Fibroblast of lung (primary cell): ENCODE measurements around the gene KCNJ2. TPM values are rescaled to one million over a fixed set of nuclear protein-coding genes. Genes with fewer than 3 reads are reported as not detected.

Source experiments
- DNase-seq, 2 donors: peaks; one replicate each; pipeline versions ENCODE4 v3.0.0 to v3.0.0-alpha.2; 2010; ENCODE audit warnings: low read depth in 2 of 2
- H2AFZ ChIP-seq: 2 replicates; pipeline ENCODE4 v1.5.1; 2012; ENCODE audit warnings: low read length, control low read depth, inconsistent platforms
- H3K27ac ChIP-seq: 2 replicates; pipeline ENCODE4 v1.5.1; 2011; ENCODE audit warnings: low read length, control low read depth; ENCODE audit not compliant: insufficient read depth
- H3K27me3 ChIP-seq: 2 replicates; pipeline ENCODE4 v1.5.1; 2011; ENCODE audit warnings: mild to moderate bottlenecking, low read length; ENCODE audit not compliant: control insufficient read depth, insufficient read depth
- H3K36me3 ChIP-seq: 2 replicates; pipeline ENCODE4 v1.5.1; 2011; ENCODE audit warnings: low read length; ENCODE audit not compliant: control insufficient read depth, insufficient read depth
- H3K4me1 ChIP-seq: 2 replicates; pipeline ENCODE4 v1.5.1; 2011; ENCODE audit warnings: low read length; ENCODE audit not compliant: control insufficient read depth, insufficient read depth; ENCODE audit errors: extremely low read depth
- H3K4me2 ChIP-seq: 2 replicates; pipeline ENCODE4 v1.5.1; 2011; ENCODE audit warnings: low read length, control low read depth; ENCODE audit not compliant: insufficient read depth; ENCODE audit errors: extremely low read depth
- H3K4me3 ChIP-seq, 4 experiments: fragments of 200-600 bp in 1 of 4; sonication (generic) in 1 of 4; replicated peaks in 1 of 4; 2 replicates each; pipeline ENCODE4 v1.5.1; 2011 to 2016; ENCODE audit warnings: low read length in 4 of 4, low read depth in 3 of 4, mild to moderate bottlenecking in 3 of 4, control low read depth in 2 of 4, inconsistent platforms in 1 of 4, mixed read lengths in 1 of 4; ENCODE audit not compliant: insufficient read depth in 1 of 4; ENCODE audit errors: control extremely low read depth in 1 of 4
- H3K79me2 ChIP-seq: 2 replicates; pipeline ENCODE4 v1.5.1; 2012; ENCODE audit warnings: mild to moderate bottlenecking, low read length, inconsistent platforms; ENCODE audit not compliant: control insufficient read depth, insufficient read depth
- H3K9ac ChIP-seq: 2 replicates; pipeline ENCODE4 v1.5.1; 2011; ENCODE audit warnings: mild to moderate bottlenecking, low read length, control low read depth; ENCODE audit not compliant: insufficient read depth
- H3K9me3 ChIP-seq: 2 replicates; pipeline ENCODE4 v1.5.1; 2012; ENCODE audit warnings: low read depth, low read length; ENCODE audit not compliant: control insufficient read depth, insufficient read depth
- H4K20me1 ChIP-seq: 2 replicates; pipeline ENCODE4 v1.5.1; 2011; ENCODE audit warnings: low read length; ENCODE audit not compliant: control insufficient read depth, insufficient read depth; ENCODE audit errors: extremely low read depth
- EZH2 ChIP-seq: IDR thresholded peaks from 2 replicates; pipeline ENCODE4 v1.5.1; 2012; ENCODE audit warnings: low read length, control low read depth, mild to moderate bottlenecking; ENCODE audit errors: missing control alignments
- polyA plus RNA-seq, 2 donors: library from polyadenylated mRNA; depleted of rRNA in 1 of 2; stranded (reverse) in 1 of 2; unstranded in 1 of 2; fragments of >200 nt; gene quantifications; 2 replicates each; pipeline ENCODE4 v1.2.1, GENCODE V29; 2011 to 2012; ENCODE audit warnings: missing spikeins in 1 of 2
- total RNA-seq: library from RNA; depleted of rRNA; stranded (reverse); fragments of >200 nt; gene quantifications from 2 replicates; pipeline ENCODE4 v1.2.1, GENCODE V29; 2014
- TF ChIP-seq, protein P1 (sequence below), 2 donors: IDR thresholded peaks in 1 of 2; conservative IDR thresholded peaks in 1 of 2; 1 replicate in 1 of 2; 2 replicates in 1 of 2; pipeline ENCODE4 v1.5.1; 2011 to 2012; ENCODE audit warnings: low read length in 2 of 2, control low read depth in 1 of 2, inconsistent platforms in 1 of 2, low read depth in 1 of 2, mild to moderate bottlenecking in 1 of 2

KCNJ2 gene
- total and polyA plus RNA-seq, 2 donors (not counting 1 experiment from before 2014, with no cell fraction given) = 6.6 to 48.1 TPM

DNA sequence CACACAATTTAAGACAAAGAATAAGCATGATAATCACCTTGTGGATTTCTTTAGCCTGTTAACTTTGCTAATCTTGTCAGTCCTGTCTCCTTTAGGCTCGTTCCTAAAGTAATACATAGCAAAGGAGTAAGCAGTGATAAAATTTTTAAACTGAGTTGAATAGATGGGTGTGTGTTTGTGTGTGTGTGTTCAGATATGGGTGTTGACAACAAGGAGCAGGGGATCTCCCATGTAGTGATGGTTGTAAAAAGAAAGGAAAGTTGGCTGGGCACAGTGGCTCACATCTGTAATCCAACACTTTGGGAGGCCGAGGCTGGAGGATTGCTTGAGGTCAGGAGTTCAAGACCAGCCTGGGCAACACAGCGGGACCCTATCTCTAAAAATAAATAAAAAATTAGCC lies 44.6 kb upstream of the KCNJ2 start:
- Histone ChIP-seq H3K36me3 (no peaks in the 10 kb centered on the region), H3K4me1 (no peaks in the 10 kb centered on the region), H3K9me3 (no peaks in the 10 kb centered on the region), H3K4me2 (no peak overlapping the region), H3K27me3 (no peaks in the 10 kb centered on the region), H3K79me2 (no peaks in the 10 kb centered on the region), H4K20me1 (no peaks in the 10 kb centered on the region), H3K4me3 (no peak overlapping the region), H2AFZ (no peak overlapping the region), H3K27ac (no peak overlapping the region), H3K9ac (no peak overlapping the region)
- no peak for DNase-seq
- TF ChIP-seq EZH2 = no peak
- TF ChIP-seq, protein P1, sequence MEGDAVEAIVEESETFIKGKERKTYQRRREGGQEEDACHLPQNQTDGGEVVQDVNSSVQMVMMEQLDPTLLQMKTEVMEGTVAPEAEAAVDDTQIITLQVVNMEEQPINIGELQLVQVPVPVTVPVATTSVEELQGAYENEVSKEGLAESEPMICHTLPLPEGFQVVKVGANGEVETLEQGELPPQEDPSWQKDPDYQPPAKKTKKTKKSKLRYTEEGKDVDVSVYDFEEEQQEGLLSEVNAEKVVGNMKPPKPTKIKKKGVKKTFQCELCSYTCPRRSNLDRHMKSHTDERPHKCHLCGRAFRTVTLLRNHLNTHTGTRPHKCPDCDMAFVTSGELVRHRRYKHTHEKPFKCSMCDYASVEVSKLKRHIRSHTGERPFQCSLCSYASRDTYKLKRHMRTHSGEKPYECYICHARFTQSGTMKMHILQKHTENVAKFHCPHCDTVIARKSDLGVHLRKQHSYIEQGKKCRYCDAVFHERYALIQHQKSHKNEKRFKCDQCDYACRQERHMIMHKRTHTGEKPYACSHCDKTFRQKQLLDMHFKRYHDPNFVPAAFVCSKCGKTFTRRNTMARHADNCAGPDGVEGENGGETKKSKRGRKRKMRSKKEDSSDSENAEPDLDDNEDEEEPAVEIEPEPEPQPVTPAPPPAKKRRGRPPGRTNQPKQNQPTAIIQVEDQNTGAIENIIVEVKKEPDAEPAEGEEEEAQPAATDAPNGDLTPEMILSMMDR (conservative IDR thresholded peaks at IDR 0.05 in 1 of 2, IDR thresholded peaks at IDR 0.05 in 1 of 2; ENCODE audit: low read depth in 1 of 2, low read length in 2 of 2) = no peak

DNA sequence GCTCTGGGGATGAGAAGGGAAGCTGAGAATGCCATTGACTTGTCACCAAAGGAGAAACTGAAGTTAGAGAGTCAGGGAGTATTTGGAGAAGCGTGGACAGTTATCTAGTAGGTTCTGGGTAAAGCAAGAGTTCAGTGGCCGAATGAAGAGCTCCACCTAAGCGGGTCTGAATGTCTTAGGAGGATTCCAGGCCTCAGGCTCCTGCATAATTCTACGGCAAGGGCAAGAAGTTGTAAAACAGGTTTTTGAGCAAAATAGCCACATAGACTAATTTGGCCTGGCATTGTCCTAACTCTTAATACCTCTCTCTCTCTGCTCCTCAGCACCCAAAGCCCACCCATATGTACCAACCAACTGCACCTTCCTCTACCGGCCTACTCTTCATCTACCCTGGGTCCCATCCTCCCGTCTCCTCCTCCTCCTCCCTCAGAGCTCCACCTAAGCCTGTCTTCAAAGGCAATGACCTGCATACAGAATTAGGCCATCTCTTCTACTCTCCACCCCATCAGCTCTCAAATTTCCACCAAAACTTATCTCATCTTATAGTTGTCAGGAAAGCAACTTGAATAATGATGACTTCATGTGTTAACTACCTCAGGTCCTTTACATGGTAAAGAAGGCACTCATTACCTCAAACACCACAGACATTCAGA lies 42.0 kb upstream of the KCNJ2 start:
- Histone ChIP-seq H4K20me1 (no peaks in the 10 kb centered on the region), H3K36me3 (no peaks in the 10 kb centered on the region), H3K27me3 (no peaks in the 10 kb centered on the region), H3K27ac (no peak overlapping the region), H3K9me3 (no peaks in the 10 kb centered on the region), H3K4me2 (no peak overlapping the region), H3K79me2 (no peaks in the 10 kb centered on the region), H3K4me3 (no peak overlapping the region), H3K9ac (no peak overlapping the region), H3K4me1 (no peaks in the 10 kb centered on the region), H2AFZ (no peak overlapping the region)
- no peak for TF ChIP-seq EZH2
- TF ChIP-seq, protein P1 (conservative IDR thresholded peaks at IDR 0.05 in 1 of 2, IDR thresholded peaks at IDR 0.05 in 1 of 2; ENCODE audit: low read depth in 1 of 2, low read length in 2 of 2) = no peak
- DNase-seq = no peak

DNA sequence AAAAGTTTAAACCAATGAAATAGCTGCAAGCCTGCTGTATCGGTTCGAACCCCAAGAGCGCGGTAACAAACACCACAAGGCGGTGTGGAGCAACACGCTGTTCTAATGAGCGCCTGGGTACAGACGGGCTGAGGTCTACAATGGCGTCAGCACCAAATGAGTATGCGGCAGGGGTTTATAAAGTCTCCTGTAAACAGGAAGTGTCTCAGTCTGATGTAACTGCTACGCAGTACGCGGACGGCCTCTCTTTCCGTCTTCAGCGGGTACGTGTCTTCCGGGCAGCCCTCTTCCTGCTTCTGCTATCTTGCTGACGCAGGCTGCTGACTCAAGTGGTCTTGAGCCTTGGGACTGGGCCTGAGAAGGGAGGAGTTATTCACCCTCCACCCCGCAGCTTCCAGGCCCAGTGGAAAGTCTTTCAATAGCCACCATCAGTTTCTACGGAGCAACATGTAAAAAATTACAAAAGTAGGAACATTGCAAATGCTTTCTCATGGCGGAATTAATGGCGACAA lies 40.5 kb upstream of the KCNJ2 start:
- Histone ChIP-seq H3K4me3 (no peak overlapping the region), H3K79me2 (no peaks in the 10 kb centered on the region), H3K4me1 (no peaks in the 10 kb centered on the region), H3K36me3 (no peaks in the 10 kb centered on the region), H3K27me3 (no peaks in the 10 kb centered on the region), H4K20me1 (no peaks in the 10 kb centered on the region), H3K9me3 (no peaks in the 10 kb centered on the region), H3K9ac (no peak overlapping the region), H2AFZ (no peak overlapping the region), H3K27ac (no peak overlapping the region), H3K4me2 (no peak overlapping the region)
- TF ChIP-seq, protein P1 (conservative IDR thresholded peaks at IDR 0.05 in 1 of 2, IDR thresholded peaks at IDR 0.05 in 1 of 2; ENCODE audit: low read depth in 1 of 2, low read length in 2 of 2) = no peak
- no peak for TF ChIP-seq EZH2
- no peak for DNase-seq
